ENCODE measurements around the gene PROSER1. TPM values are rescaled to one million over a fixed set of nuclear protein-coding genes. Genes with fewer than 3 reads are reported as not detected.
A peak's percentile ranks its signal among the peaks of the same experiment; 100 is the strongest.
"Not testable (repeated sequence)": the region's sequence is repeated elsewhere in the genome, so short reads cannot be mapped to it uniquely, and the experiment has no call there.

The PROSER1 gene
- total RNA-seq = 41.3 TPM

- H3K4me3 ChIP-seq = peak within 1 kb of the TSS; percentile 72 to 74
- no peaks in the 10 kb centered on the region for H3K9me3 ChIP-seq
- DNase-seq (ENCODE audit: extremely low spot score in 2 of 2) = peak in 1 of 2 donors; percentile 95
- H3K27me3 ChIP-seq = no peaks in the 10 kb centered on the region
- peak within 1 kb of the TSS; percentile 73 for H3K27ac ChIP-seq
- peak in 1 of 2 donors; percentile 76 for TF ChIP-seq POLR2AphosphoS5 (IDR thresholded peaks at IDR 0.05; ENCODE audit: insufficient read depth in 1 of 2, low read depth in 1 of 2)
- TF ChIP-seq, protein P1, sequence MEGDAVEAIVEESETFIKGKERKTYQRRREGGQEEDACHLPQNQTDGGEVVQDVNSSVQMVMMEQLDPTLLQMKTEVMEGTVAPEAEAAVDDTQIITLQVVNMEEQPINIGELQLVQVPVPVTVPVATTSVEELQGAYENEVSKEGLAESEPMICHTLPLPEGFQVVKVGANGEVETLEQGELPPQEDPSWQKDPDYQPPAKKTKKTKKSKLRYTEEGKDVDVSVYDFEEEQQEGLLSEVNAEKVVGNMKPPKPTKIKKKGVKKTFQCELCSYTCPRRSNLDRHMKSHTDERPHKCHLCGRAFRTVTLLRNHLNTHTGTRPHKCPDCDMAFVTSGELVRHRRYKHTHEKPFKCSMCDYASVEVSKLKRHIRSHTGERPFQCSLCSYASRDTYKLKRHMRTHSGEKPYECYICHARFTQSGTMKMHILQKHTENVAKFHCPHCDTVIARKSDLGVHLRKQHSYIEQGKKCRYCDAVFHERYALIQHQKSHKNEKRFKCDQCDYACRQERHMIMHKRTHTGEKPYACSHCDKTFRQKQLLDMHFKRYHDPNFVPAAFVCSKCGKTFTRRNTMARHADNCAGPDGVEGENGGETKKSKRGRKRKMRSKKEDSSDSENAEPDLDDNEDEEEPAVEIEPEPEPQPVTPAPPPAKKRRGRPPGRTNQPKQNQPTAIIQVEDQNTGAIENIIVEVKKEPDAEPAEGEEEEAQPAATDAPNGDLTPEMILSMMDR (IDR thresholded peaks at IDR 0.05) = no peak
- peaks cover 51% of the 10 kb centered on the region for H3K4me1 ChIP-seq
- H3K36me3 ChIP-seq = no peaks in the 10 kb centered on the region
- intact Hi-C loops (cut with DNase I) = no loop called here
Measured at GRCh38 chr13:39037880-39038568, at the start of gene PROSER1, which contains the start of gene NHLRC3. Gene PROSER1 (minus strand): TSS chr13:39038089. CDS start chr13:39037242, 847 bp downstream. Gene NHLRC3 (plus strand): TSS chr13:39038456. CDS start chr13:39038640, 184 bp downstream.

DNA sequence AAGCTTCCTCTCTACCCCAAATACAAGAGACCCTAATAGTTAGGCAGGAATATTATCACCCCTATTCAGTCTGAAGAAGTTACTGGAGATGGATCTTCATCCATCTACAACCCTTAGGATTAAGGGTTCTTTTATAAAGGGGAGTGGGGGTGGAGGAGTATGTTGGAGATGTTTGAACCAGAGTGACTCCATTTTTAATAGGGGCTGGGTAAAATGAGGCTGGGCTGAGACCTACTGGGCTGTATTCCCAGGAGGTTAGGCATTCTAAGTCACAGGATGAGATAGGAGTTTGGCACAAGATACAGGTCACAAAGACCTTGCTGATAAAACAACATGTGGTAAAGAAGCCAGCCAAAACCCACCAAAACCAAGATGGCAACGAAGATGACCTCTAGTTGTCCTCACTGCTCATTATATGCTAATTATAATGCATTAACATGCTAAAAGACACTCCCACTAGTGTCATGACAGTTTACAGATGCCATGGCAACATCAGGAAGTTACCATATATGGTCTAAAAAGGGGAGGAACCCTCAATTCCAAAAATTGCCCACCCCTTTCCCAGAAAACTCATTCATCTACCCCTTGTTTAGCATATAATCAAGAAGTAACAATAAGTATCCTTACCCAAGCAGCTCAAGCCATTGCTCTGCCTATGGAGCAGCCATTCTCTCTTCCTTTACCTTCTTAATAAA is 48.5 kb upstream of the PROSER1 start:
- H3K27ac ChIP-seq; intact Hi-C loops (cut with DNase I); H3K27me3 ChIP-seq; H3K36me3 ChIP-seq; H3K4me3 ChIP-seq; DNase-seq (ENCODE audit: extremely low spot score in 2 of 2); H3K9me3 ChIP-seq; H3K4me1 ChIP-seq: not testable (repeated sequence)

DNA sequence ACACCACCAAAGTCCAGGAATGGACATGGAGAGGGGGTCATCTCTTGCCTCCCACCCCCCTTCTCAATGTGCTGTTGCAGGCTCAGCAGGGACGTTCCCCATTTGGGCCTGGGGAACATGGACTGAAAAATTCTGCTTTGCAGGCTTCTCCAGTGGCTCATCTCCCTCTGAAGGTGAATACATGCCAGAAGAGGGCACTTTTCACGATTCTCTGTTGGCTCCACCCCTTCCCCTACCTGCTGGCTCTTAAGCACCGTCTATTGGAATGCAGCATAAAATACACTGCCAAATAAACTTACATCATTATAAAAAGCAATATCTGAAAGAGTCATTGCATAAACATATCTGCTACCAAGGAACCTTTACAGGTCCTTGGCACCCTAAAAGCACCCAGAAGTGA is 36.1 kb upstream of the PROSER1 start:
- H3K4me1 ChIP-seq = no peaks in the 10 kb centered on the region
- no peaks in the 10 kb centered on the region for H3K36me3 ChIP-seq
- H3K27me3 ChIP-seq = no peaks in the 10 kb centered on the region
- H3K9me3 ChIP-seq = no peaks in the 10 kb centered on the region
- H3K27ac ChIP-seq = no peak overlapping the region
- intact Hi-C loops (cut with DNase I) = no loop called here
- no peak overlapping the region for H3K4me3 ChIP-seq
- TF ChIP-seq POLR2AphosphoS5 (IDR thresholded peaks at IDR 0.05; ENCODE audit: insufficient read depth in 1 of 2, low read depth in 1 of 2) = no peak
- no peak for TF ChIP-seq POLR2A (IDR thresholded peaks at IDR 0.05)
- TF ChIP-seq, protein P1 (IDR thresholded peaks at IDR 0.05) = no peak
- DNase-seq (ENCODE audit: extremely low spot score in 2 of 2) = no peak

DNA sequence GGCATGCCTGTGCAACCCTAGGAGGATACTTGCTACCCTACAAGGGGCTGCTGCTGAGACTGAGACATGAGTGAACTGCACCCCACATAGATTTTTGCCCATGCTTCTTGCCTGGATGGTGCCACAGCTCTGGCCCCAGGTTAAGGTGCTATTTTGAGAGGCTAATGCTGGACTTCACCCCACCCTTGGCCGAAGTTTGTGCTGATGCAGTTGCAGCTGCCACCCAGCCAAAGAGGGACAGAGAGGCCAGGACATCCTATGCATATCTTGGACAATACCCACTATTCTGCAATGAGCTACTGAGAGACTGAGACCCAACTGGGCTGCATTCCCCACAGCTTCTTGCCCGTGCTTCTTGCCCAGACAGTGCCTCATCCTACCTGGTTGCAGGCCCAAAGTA is 35.0 kb upstream of the PROSER1 start:
- no peaks in the 10 kb centered on the region for H3K36me3 ChIP-seq
- intact Hi-C loops (cut with DNase I) = no loop called here
- no peaks in the 10 kb centered on the region for H3K4me1 ChIP-seq
- DNase-seq (ENCODE audit: extremely low spot score in 2 of 2) = no peak
- no peak overlapping the region for H3K4me3 ChIP-seq
- no peaks in the 10 kb centered on the region for H3K9me3 ChIP-seq
- no peak overlapping the region for H3K27ac ChIP-seq
- TF ChIP-seq POLR2A (IDR thresholded peaks at IDR 0.05) (no peak), POLR2AphosphoS5 (IDR thresholded peaks at IDR 0.05; ENCODE audit: insufficient read depth in 1 of 2, low read depth in 1 of 2) (no peak)
- TF ChIP-seq, protein P1 (IDR thresholded peaks at IDR 0.05) = no peak
- H3K27me3 ChIP-seq = no peaks in the 10 kb centered on the region

DNA sequence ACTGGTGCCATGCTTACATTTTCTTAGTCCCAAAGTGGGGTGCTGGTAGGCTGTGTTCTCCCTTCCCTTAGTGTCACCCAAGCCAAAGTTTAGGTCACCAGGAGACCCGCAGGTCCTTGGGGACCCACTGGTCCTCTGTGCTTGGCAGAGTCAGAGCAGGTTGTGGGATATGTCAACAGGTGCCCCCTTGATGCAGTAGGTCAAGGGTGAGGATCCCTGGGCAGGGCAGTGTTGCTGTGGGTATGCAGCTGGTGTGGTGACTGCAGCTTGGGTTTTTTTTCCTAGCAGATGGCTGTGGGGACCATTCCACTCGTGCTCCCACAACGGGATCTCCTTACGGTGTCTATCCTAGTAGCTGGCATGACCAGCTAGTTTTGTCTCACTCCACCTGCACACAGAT is 24.1 kb upstream of the PROSER1 start:
- DNase-seq (ENCODE audit: extremely low spot score in 2 of 2) = no peak
- H3K4me1 ChIP-seq = no peaks in the 10 kb centered on the region
- TF ChIP-seq POLR2AphosphoS5 (IDR thresholded peaks at IDR 0.05; ENCODE audit: insufficient read depth in 1 of 2, low read depth in 1 of 2) = no peak
- TF ChIP-seq, protein P1 (IDR thresholded peaks at IDR 0.05) = no peak
- no peak for TF ChIP-seq POLR2A (IDR thresholded peaks at IDR 0.05)
- no peak overlapping the region for H3K27ac ChIP-seq
- no peaks in the 10 kb centered on the region for H3K9me3 ChIP-seq
- no peaks in the 10 kb centered on the region for H3K27me3 ChIP-seq
- intact Hi-C loops (cut with DNase I) = no loop called here
- no peaks in the 10 kb centered on the region for H3K36me3 ChIP-seq
- H3K4me3 ChIP-seq = no peak overlapping the region

All from vagina (tissue), 2 donors.